Astrocyte (in vitro differentiated cells and primary cell): ENCODE results near the gene MEDAG. TPM values are rescaled to one million over a fixed set of nuclear protein-coding genes. Genes with fewer than 3 reads are reported as not detected.

Source experiments
- DNase-seq: peaks from one replicate; pipeline ENCODE4 v3.0.0-alpha.2; 2010; ENCODE audit warnings: low read depth
- FAIRE-seq: peaks from 2 replicates; lab custom pipeline; 2011; peaks lifted over from hg19 to GRCh38; lab: Jason Lieb, UNC
- H2AFZ ChIP-seq: 2 replicates; pipeline ENCODE4 v1.6.0; 2012; ENCODE audit warnings: low read depth, low read length, inconsistent platforms
- H3K27ac ChIP-seq: 2 replicates; pipeline ENCODE4 v1.5.1; 2011; ENCODE audit warnings: low read depth, low read length, inconsistent platforms
- H3K27me3 ChIP-seq: 2 replicates; pipeline ENCODE4 v1.6.0; 2011; ENCODE audit warnings: low read length, inconsistent platforms; ENCODE audit not compliant: insufficient read depth
- H3K36me3 ChIP-seq: 2 replicates; pipeline ENCODE4 v1.5.1; 2011; ENCODE audit warnings: low read length, inconsistent platforms; ENCODE audit not compliant: insufficient read depth
- H3K4me1 ChIP-seq: 2 replicates; pipeline ENCODE4 v1.5.1; 2011; ENCODE audit warnings: low read length, inconsistent platforms; ENCODE audit not compliant: insufficient read depth
- H3K4me2 ChIP-seq: 2 replicates; pipeline ENCODE4 v1.6.0; 2012; ENCODE audit warnings: low read length, inconsistent platforms
- H3K4me3 ChIP-seq: 2 replicates; pipeline ENCODE4 v1.5.1; 2011; ENCODE audit warnings: low read depth, mild to moderate bottlenecking, low read length, inconsistent platforms; ENCODE audit not compliant: insufficient read depth
- H3K79me2 ChIP-seq: 2 replicates; pipeline ENCODE4 v1.6.0; 2012; ENCODE audit warnings: mild to moderate bottlenecking, low read length, inconsistent platforms; ENCODE audit not compliant: insufficient read depth
- H3K9ac ChIP-seq: 2 replicates; pipeline ENCODE4 v1.6.0; 2012; ENCODE audit warnings: mild to moderate bottlenecking, low read length, inconsistent platforms
- H3K9me3 ChIP-seq: 2 replicates; pipeline ENCODE4 v1.5.1; 2012; ENCODE audit warnings: low read depth, mild to moderate bottlenecking, low read length, inconsistent platforms; ENCODE audit not compliant: insufficient read depth
- H4K20me1 ChIP-seq: 2 replicates; pipeline ENCODE4 v1.6.0; 2012; ENCODE audit warnings: low read length, inconsistent platforms; ENCODE audit not compliant: insufficient read depth
- H3K27ac Mint-ChIP-seq: one replicate; pipeline ENCODE4 v1.8.0; 2021; ENCODE audit warnings: mild to moderate bottlenecking, mixed read lengths; ENCODE audit not compliant: unreplicated experiment
- H3K27me3 Mint-ChIP-seq: one replicate; pipeline ENCODE4 v1.8.0; 2021; ENCODE audit warnings: low read depth, mixed read lengths; ENCODE audit not compliant: unreplicated experiment
- H3K36me3 Mint-ChIP-seq: one replicate; pipeline ENCODE4 v1.8.0; 2021; ENCODE audit warnings: low read depth, mixed read lengths; ENCODE audit not compliant: unreplicated experiment
- H3K4me1 Mint-ChIP-seq: one replicate; pipeline ENCODE4 v1.8.0; 2021; ENCODE audit warnings: low read depth, mixed read lengths; ENCODE audit not compliant: unreplicated experiment
- H3K4me3 Mint-ChIP-seq: one replicate; pipeline ENCODE4 v1.8.0; 2021; ENCODE audit warnings: mild to moderate bottlenecking, moderate library complexity, mixed read lengths; ENCODE audit not compliant: unreplicated experiment
- H3K9me3 Mint-ChIP-seq: one replicate; pipeline ENCODE4 v1.8.0; 2021; ENCODE audit warnings: mild to moderate bottlenecking, mixed read lengths; ENCODE audit not compliant: unreplicated experiment
- CTCF ChIP-seq: IDR thresholded peaks from 2 replicates; pipeline ENCODE4 v1.5.1; 2011; ENCODE audit warnings: low read depth, mild to moderate bottlenecking, inconsistent platforms, low read length, moderate library complexity; ENCODE audit not compliant: insufficient read depth
- EZH2 ChIP-seq: IDR thresholded peaks from 2 replicates; pipeline ENCODE4 v1.6.1; 2012; ENCODE audit warnings: mild to moderate bottlenecking, low read length, inconsistent platforms; ENCODE audit not compliant: insufficient read depth
- total RNA-seq: library from RNA; stranded (reverse); gene quantifications from 2 replicates; pipeline ENCODE4 v1.2.1, GENCODE V29; 2021

Gene MEDAG
- total RNA-seq, 1 donor from 2014 or later = 1.5 TPM

- H3K4me3 Mint-ChIP-seq = no peak overlapping the region
These were observed 31.5 kb upstream of the MEDAG start for GRCh38 chr13:30874561-30874960.

DNA sequence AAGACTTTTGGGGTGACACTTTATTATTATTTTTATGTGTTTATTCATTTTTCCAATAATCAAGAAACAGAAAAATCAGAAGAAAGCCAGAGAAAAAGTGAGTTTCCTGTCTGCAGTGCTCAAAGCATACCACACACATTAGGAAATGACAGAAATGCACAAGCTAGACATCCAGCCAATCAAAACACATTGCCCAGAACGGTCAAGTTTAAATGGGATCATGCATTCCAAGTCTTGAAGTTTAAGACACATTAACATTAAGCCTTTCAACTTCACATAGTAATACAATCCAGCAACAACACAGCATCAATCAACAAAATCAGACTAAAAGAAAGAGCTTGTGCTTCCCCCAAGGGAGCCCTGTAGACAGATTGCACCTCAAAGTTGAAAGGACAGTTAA is 28.7 kb upstream of the MEDAG start:
- Histone ChIP-seq H3K36me3 (no peaks in the 10 kb centered on the region), H3K9me3 (no peaks in the 10 kb centered on the region), H3K79me2 (no peaks in the 10 kb centered on the region), H3K4me2 (peak overlapping the region; percentile 6), H3K4me3 (no peak overlapping the region), H3K9ac (no peak overlapping the region), H3K27ac (peak overlapping the region; percentile 29), H3K4me1 (peaks cover 45% of the 10 kb centered on the region), H4K20me1 (no peaks in the 10 kb centered on the region), H3K27me3 (no peaks in the 10 kb centered on the region), H2AFZ (no peak overlapping the region)
- Mint-ChIP-seq H3K36me3 (peaks cover 2% of the 10 kb centered on the region), H3K4me1 (peaks cover 56% of the 10 kb centered on the region), H3K9me3 (no peaks in the 10 kb centered on the region), H3K27ac (peak overlapping the region; percentile 41), H3K4me3 (peak overlapping the region; percentile 40), H3K27me3 (no peaks in the 10 kb centered on the region)
- peak; percentile 83 for DNase-seq
- FAIRE-seq = peak; percentile 94
- TF ChIP-seq CTCF (no peak), EZH2 (no peak)

More at GRCh38 chr13:30874561-30874960, 31.5 kb upstream of the MEDAG start:
- no peak for TF ChIP-seq CTCF
- TF ChIP-seq EZH2 = no peak
- H3K27ac Mint-ChIP-seq = peak overlapping the region; percentile 85
- FAIRE-seq (no peak), DNase-seq (no peak)
- H4K20me1 ChIP-seq = no peaks in the 10 kb centered on the region
- H3K4me2 ChIP-seq = no peak overlapping the region
- peaks cover 56% of the 10 kb centered on the region for H3K4me1 Mint-ChIP-seq
- H2AFZ ChIP-seq = no peak overlapping the region
- H3K9me3 ChIP-seq = no peaks in the 10 kb centered on the region
- peaks cover 4% of the 10 kb centered on the region for H3K79me2 ChIP-seq
- H3K36me3 ChIP-seq = no peaks in the 10 kb centered on the region
- H3K4me1 ChIP-seq = peaks cover 51% of the 10 kb centered on the region
- H3K27ac ChIP-seq = no peak overlapping the region
- H3K4me3 ChIP-seq = no peak overlapping the region
- H3K9me3 Mint-ChIP-seq = no peaks in the 10 kb centered on the region
- H3K27me3 Mint-ChIP-seq = no peaks in the 10 kb centered on the region
- peaks cover 2% of the 10 kb centered on the region for H3K36me3 Mint-ChIP-seq
- H3K9ac ChIP-seq = peak overlapping the region; percentile 86
- no peaks in the 10 kb centered on the region for H3K27me3 ChIP-seq

DNA sequence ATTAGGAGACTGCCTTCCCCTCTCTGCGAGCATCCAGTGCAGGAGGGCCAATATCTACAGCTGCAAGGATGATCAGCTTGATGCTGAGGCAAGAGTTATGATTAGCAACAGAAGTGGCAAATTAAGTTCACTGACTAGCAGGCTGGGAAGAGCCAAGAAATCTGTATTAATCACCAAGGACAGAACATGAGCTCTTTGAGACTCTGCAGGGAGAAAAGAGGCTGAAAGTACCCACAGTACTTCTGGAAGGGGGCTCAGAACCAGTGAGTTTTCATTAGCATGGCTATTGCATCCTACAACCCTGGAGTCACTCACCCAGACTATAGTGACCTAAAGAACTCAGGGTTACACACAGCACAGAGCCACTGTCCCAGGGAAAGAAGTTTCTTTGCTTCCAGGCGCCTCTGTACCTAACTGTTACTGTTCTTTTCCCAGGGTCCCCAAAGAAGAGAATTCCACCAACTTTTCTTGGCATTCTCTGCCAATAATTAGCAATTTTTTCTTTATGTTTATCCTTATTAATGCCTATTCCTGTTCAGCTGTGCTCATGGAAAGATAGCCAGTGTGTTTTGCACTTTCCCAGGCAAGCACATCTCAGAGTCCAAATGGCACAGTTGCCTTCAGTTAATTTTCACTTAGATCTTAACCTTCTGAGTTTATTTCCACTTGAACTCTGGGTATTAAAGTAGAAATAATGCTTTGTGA is 25.8 kb upstream of the MEDAG start:
- no peaks in the 10 kb centered on the region for H3K36me3 ChIP-seq
- Mint-ChIP-seq H3K27me3 (no peaks in the 10 kb centered on the region), H3K9me3 (no peaks in the 10 kb centered on the region), H3K4me1 (peaks cover 30% of the 10 kb centered on the region), H3K27ac (peak overlapping the region; percentile 87), H3K36me3 (peaks cover 2% of the 10 kb centered on the region), H3K4me3 (no peak overlapping the region)
- DNase-seq = peak; percentile 81
- H2AFZ ChIP-seq = no peak overlapping the region
- no peak overlapping the region for H3K4me3 ChIP-seq
- no peaks in the 10 kb centered on the region for H3K79me2 ChIP-seq
- H3K27me3 ChIP-seq = no peaks in the 10 kb centered on the region
- no peaks in the 10 kb centered on the region for H3K9me3 ChIP-seq
- H3K4me2 ChIP-seq = peak overlapping the region; percentile 58
- TF ChIP-seq EZH2 = no peak
- TF ChIP-seq CTCF = no peak
- no peak for FAIRE-seq
- no peaks in the 10 kb centered on the region for H4K20me1 ChIP-seq
- H3K9ac ChIP-seq = peak overlapping the region; percentile 21
- peak overlapping the region; percentile 67 for H3K27ac ChIP-seq
- H3K4me1 ChIP-seq = peaks cover 26% of the 10 kb centered on the region
